Measurements from ENCODE around the gene NT5C3A. TPM values are rescaled to one million over a fixed set of nuclear protein-coding genes. Genes with fewer than 3 reads are reported as not detected.

Gene NT5C3A
- total and polyA plus RNA-seq, 8 donors, result 21.8 to 45.8 (median 39.0) TPM

DNA sequence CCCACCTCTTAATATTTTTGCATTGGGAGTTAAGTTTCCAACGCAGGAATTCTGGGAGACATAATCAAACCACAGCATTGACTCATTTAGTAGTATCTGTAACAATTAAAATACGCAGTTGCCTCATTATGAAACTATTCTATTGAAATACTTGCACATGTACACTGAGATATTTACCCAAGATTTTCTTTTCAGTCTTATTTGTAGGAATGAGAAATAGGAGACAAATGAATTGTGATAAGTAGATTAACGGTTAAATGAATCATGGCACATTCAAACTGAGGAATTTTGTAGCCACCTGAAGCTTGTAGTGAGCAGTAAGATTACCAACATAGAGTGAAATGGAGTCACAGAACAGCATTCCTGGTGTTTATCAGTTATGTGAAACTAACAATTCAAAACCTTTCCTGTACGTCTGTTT is 28.5 kb upstream of the NT5C3A start:
- Histone ChIP-seq H3K27me3 (no peaks in the 10 kb centered on the region), H3K27ac (no peak overlapping the region), H3K9me3 (peaks cover 0 to under 1% of the 10 kb centered on the region in 2 donors), H3K4me1 (no peaks in the 10 kb centered on the region), H3K36me3 (peaks cover 0 to 31% of the 10 kb centered on the region in 2 donors), H3K4me3 (no peak overlapping the region)
- ATAC-seq (no peak), DNase-seq (no peak)
- intact Hi-C loops (cut with DNase I), result no loop called here
- TF ChIP-seq, protein P1, sequence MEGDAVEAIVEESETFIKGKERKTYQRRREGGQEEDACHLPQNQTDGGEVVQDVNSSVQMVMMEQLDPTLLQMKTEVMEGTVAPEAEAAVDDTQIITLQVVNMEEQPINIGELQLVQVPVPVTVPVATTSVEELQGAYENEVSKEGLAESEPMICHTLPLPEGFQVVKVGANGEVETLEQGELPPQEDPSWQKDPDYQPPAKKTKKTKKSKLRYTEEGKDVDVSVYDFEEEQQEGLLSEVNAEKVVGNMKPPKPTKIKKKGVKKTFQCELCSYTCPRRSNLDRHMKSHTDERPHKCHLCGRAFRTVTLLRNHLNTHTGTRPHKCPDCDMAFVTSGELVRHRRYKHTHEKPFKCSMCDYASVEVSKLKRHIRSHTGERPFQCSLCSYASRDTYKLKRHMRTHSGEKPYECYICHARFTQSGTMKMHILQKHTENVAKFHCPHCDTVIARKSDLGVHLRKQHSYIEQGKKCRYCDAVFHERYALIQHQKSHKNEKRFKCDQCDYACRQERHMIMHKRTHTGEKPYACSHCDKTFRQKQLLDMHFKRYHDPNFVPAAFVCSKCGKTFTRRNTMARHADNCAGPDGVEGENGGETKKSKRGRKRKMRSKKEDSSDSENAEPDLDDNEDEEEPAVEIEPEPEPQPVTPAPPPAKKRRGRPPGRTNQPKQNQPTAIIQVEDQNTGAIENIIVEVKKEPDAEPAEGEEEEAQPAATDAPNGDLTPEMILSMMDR (IDR thresholded peaks at IDR 0.05), result no peak

DNA sequence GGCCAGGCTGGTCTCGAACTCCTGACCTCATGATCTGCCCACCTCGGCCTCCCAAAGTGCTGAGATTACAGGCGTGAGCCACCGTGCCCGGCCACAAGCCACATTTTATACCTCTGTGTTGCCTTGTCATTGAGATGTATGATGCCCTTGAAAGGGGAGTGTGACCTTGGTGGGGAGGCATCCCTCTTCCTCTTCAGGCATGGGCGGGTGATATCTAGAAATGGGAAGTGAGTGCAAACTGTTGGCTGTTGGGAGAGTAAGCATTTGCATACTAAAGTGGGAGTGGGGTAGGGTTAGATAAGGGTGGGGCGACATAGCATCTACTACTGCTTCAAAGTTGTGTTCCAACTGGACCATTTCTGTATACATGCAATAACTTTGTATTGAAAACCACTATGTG is 26.6 kb upstream of the NT5C3A start:
- Histone ChIP-seq H3K9me3 (peaks cover 0 to 3% of the 10 kb centered on the region in 2 donors), H3K36me3 (peaks cover 0 to 13% of the 10 kb centered on the region in 2 donors), H3K27me3 (no peaks in the 10 kb centered on the region), H3K27ac (no peak overlapping the region), H3K4me1 (no peaks in the 10 kb centered on the region), H3K4me3 (no peak overlapping the region)
- ATAC-seq (no peak), DNase-seq (no peak)
- TF ChIP-seq, protein P1 (IDR thresholded peaks at IDR 0.05), result no peak
- intact Hi-C loops (cut with DNase I), result no loop called here

DNA sequence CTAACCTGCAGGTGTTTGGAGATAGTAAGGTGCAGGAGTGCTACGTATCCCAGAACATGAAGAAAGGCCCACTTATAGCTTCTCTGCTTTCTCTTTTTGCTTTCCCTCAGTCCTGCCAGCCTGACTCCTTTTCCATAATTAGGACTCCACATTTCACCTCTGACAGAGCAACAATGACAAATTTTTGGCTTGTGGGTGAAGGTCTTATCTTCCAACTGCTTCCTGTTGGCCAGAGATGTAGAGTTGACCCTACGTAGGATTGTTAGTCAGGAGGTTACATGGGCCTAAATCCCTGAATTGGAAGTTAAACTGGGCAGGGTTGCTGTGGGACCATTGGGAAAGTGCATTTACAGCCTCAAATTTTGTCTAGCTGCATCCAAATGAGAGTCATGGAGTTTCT is 25.3 kb upstream of the NT5C3A start:
- TF ChIP-seq, protein P1 (IDR thresholded peaks at IDR 0.05), result no peak
- Histone ChIP-seq H3K9me3 (peaks cover 0 to 3% of the 10 kb centered on the region in 2 donors), H3K4me3 (no peak overlapping the region), H3K27ac (no peak overlapping the region), H3K4me1 (no peaks in the 10 kb centered on the region), H3K27me3 (no peaks in the 10 kb centered on the region), H3K36me3 (peaks cover 0 to under 1% of the 10 kb centered on the region in 2 donors)
- no peak for DNase-seq
- ATAC-seq, result no peak
- intact Hi-C loops (cut with DNase I), result no loop called here

DNA sequence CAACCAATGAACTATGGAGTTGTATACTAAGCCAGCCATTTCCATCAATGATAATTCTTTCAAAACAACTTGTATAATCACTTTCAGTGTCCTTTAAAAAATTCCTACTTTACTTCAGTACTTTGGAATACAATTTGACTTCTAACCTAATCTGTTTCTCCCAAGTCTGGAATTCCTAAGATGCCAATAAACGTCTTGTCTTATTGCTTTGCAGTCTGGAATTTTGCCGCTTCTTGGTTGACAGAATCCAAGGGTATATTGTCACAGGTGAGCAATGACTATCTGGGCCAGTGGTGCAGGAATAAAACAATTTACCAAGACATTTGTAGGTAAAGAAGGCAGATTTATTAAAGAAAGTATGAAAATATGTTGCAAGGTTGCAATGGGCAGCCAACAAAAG is 24.8 kb upstream of the NT5C3A start:
- Histone ChIP-seq H3K27ac (no peak overlapping the region), H3K9me3 (peaks cover 0 to 3% of the 10 kb centered on the region in 2 donors), H3K36me3 (no peaks in the 10 kb centered on the region), H3K4me3 (no peak overlapping the region), H3K4me1 (no peaks in the 10 kb centered on the region), H3K27me3 (no peaks in the 10 kb centered on the region)
- DNase-seq (no peak), ATAC-seq (no peak)
- intact Hi-C loops (cut with DNase I), result no loop called here
- TF ChIP-seq, protein P1 (IDR thresholded peaks at IDR 0.05), result no peak

DNA sequence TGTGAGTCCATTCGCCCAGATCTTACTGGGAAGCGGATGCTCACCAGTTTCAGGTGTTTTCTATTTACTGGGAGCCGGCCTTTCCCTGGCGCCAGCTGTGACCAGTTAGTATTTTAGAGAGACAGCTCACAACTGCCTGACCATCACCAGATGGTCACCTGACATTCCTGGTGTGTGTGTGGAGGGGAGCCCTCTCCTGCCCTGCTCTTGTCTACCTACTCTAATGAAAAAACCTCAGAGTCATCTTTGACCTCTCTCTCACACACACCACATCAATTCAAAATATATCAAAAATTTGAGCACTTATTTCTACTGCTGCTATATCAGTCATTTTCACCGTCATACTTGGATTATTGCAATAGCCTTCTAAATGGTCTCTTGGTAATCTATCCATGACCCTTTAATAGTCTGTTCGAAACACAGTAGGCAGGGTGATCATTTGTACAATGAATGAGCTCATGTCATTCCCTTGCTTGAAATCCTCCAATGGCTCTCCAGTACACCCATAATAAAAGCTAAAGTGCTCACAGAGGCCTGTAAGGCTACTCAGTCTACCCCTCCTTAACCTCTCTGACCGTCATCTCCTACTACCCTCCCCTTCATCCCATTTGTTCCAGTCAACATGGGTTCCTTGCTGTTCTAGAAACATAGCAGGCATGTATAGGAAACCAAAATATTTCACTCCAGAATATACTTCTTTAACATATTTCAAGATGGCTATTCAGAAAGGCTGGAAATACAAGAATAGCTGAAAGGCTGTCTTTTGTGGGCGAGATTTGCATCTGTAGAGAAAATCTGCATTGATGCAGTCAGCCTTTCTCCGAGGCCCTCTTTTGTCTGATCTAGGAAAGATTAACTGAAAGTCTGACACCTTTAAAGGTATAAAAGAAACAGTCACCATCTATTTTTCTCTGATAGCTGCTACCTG is 17.5 kb upstream of the NT5C3A start:
- no peak for ATAC-seq
- H3K4me3 ChIP-seq, result no peak overlapping the region

More for the DNA sequence above, 17.5 kb upstream of the NT5C3A start:
- no peaks in the 10 kb centered on the region for H3K36me3 ChIP-seq
- TF ChIP-seq, protein P1 (IDR thresholded peaks at IDR 0.05), result no peak
- intact Hi-C loops (cut with DNase I), result no loop called here
- no peak for DNase-seq
- no peak overlapping the region for H3K27ac ChIP-seq
- H3K9me3 ChIP-seq, result no peaks in the 10 kb centered on the region
- no peaks in the 10 kb centered on the region for H3K4me1 ChIP-seq
- H3K27me3 ChIP-seq, result no peaks in the 10 kb centered on the region
